Right atrium auricular region (tissue), 2 donors: ENCODE data around the gene GPATCH4. TPM values are rescaled to one million over a fixed set of nuclear protein-coding genes. Genes with fewer than 3 reads are reported as not detected.

Source experiments
- DNase-seq: peaks from one replicate; pipeline ENCODE4 v3.0.0-alpha.2; 2019; ENCODE audit warnings: low spot score
- H3K27ac ChIP-seq, 2 donors: fragments of 200-600 bp; sonication (generic); 1 replicate in 1 of 2; 2 replicates in 1 of 2; pipeline ENCODE4 v1.5.1; 2016 to 2019
- H3K27me3 ChIP-seq, 2 donors: fragments of 200-600 bp; sonication (generic); one replicate each; pipeline versions ENCODE4 v1.5.1 to v1.6.0; 2017 to 2019
- H3K36me3 ChIP-seq: fragments of 200-600 bp; sonication (generic); one replicate; pipeline ENCODE4 v1.5.1; 2016
- H3K4me1 ChIP-seq, 2 donors: fragments of 200-600 bp; sonication (generic); one replicate each; pipeline versions ENCODE4 v1.5.1 to v1.6.0; 2017 to 2019
- H3K4me3 ChIP-seq, 2 donors: fragments of 200-600 bp; sonication (generic); 1 replicate in 1 of 2; 2 replicates in 1 of 2; pipeline ENCODE4 v1.5.1; 2017 to 2019; ENCODE audit warnings: mild to moderate bottlenecking in 1 of 2, moderate library complexity in 1 of 2
- H3K9me3 ChIP-seq, 2 donors: fragments of 200-600 bp; sonication (generic); one replicate each; pipeline ENCODE4 v1.5.1; 2019
- total RNA-seq, 2 donors: library from RNA; depleted of rRNA; stranded (reverse); fragments of >200 nt; gene quantifications; one replicate each; pipeline ENCODE4 v1.1.0, GENCODE V29; 2016
- TF ChIP-seq, protein P1 (sequence below), 2 donors: fragments of 200-600 bp; sonication (generic); IDR thresholded peaks; one replicate each; pipeline ENCODE4 v1.5.1; 2019; ENCODE audit warnings: antibody characterized with exemption in 2 of 2

Gene GPATCH4
- total RNA-seq, 2 donors from 2014 or later = 12.7 to 14.3 TPM

DNA sequence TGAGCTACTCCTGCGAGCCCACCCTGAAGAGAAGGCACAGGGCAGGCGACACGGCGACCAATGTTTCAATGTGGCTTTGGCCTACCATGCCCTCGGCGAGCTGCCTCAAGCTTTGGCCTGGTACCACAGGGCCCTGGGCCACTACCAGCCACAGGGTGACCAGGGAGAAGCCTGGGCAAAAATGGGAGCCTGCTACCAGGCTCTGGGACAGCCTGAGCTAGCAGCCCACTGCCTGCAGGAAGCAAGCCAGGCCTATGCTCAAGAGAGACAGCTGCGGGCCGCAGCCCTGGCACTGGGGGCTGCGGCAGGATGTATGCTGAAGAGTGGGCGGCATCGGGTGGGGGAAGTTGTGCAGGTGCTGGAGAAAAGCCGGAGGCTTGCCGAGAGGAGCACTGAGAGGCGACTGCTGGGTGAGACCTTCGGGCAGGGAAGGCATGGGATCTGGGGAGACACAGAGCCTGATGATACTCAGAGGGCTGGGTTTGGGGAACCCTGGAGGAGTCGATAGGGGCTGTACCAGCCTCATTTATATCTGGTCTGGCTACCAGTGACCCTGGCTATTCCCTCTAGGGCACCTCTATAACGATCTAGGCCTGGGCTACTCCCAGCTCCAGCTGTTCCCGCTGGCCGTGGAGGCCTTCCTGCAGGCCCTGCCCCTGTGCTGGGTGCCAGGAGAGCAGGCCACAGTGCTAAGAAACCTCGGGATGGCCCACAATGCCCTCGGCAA, 19.5 kb downstream of the GPATCH4 start:
- no peak for DNase-seq
- TF ChIP-seq, protein P1, sequence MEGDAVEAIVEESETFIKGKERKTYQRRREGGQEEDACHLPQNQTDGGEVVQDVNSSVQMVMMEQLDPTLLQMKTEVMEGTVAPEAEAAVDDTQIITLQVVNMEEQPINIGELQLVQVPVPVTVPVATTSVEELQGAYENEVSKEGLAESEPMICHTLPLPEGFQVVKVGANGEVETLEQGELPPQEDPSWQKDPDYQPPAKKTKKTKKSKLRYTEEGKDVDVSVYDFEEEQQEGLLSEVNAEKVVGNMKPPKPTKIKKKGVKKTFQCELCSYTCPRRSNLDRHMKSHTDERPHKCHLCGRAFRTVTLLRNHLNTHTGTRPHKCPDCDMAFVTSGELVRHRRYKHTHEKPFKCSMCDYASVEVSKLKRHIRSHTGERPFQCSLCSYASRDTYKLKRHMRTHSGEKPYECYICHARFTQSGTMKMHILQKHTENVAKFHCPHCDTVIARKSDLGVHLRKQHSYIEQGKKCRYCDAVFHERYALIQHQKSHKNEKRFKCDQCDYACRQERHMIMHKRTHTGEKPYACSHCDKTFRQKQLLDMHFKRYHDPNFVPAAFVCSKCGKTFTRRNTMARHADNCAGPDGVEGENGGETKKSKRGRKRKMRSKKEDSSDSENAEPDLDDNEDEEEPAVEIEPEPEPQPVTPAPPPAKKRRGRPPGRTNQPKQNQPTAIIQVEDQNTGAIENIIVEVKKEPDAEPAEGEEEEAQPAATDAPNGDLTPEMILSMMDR (IDR thresholded peaks at IDR 0.05) = no peak
- no peak overlapping the region for H3K4me3 ChIP-seq
- peaks cover 0 to 6% of the 10 kb centered on the region in 2 donors for H3K4me1 ChIP-seq
- H3K36me3 ChIP-seq = no peaks in the 10 kb centered on the region
- H3K27ac ChIP-seq = no peak overlapping the region
- H3K27me3 ChIP-seq = no peaks in the 10 kb centered on the region
- no peaks in the 10 kb centered on the region for H3K9me3 ChIP-seq

DNA sequence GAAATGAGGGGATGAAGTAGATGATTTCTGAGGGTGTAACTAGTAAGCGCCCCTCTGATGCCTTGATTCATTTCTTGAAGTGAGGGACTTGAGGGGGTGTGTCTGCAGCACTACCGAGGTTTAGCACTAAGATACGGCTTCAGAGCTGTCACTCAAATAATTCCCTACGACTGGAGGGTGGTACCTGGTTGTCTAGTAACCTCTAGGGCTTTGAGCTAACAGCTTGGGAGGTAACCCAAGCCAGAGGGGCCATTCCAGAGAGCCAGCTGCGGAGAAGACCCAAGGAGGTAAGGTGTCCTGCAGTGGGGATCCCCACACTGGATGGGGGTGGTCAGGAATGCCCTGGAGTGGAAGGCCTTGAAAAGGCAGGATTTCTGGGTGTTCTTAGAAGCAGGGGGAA, 21.8 kb downstream of the GPATCH4 start, which contains the start of gene TTC24:
Gene TTC24 (plus strand): TSS at position 252 of the 400 bp plus-strand sequence. CDS start 1,642 bp downstream, outside the sequence.
- DNase-seq = no peak
- Histone ChIP-seq H3K4me3 (no peak within 1 kb of the TSS), H3K36me3 (no peaks in the 10 kb centered on the region), H3K27ac (no peak within 1 kb of the TSS), H3K4me1 (peaks cover 0 to 6% of the 10 kb centered on the region in 2 donors), H3K27me3 (no peaks in the 10 kb centered on the region), H3K9me3 (no peaks in the 10 kb centered on the region)
- TF ChIP-seq, protein P1 (IDR thresholded peaks at IDR 0.05) = no peak

GRCh38 chr1:156578055-156578454, 23.2 kb downstream of the GPATCH4 start:
- Histone ChIP-seq H3K4me3 (no peak overlapping the region), H3K9me3 (no peaks in the 10 kb centered on the region), H3K27ac (no peak overlapping the region), H3K36me3 (no peaks in the 10 kb centered on the region), H3K27me3 (no peaks in the 10 kb centered on the region), H3K4me1 (no peaks in the 10 kb centered on the region)
- TF ChIP-seq, protein P1 (IDR thresholded peaks at IDR 0.05) = no peak
- DNase-seq = no peak

- Histone ChIP-seq H3K27me3 (no peaks in the 10 kb centered on the region), H3K36me3 (no peaks in the 10 kb centered on the region), H3K4me1 (peaks cover 0 to 4% of the 10 kb centered on the region in 2 donors), H3K27ac (no peak overlapping the region), H3K4me3 (no peak overlapping the region), H3K9me3 (no peaks in the 10 kb centered on the region)
- no peak for DNase-seq
- TF ChIP-seq, protein P1 (IDR thresholded peaks at IDR 0.05) = no peak
Measured at GRCh38 chr1:156577550-156577949, 23.7 kb downstream of the GPATCH4 start.

DNA sequence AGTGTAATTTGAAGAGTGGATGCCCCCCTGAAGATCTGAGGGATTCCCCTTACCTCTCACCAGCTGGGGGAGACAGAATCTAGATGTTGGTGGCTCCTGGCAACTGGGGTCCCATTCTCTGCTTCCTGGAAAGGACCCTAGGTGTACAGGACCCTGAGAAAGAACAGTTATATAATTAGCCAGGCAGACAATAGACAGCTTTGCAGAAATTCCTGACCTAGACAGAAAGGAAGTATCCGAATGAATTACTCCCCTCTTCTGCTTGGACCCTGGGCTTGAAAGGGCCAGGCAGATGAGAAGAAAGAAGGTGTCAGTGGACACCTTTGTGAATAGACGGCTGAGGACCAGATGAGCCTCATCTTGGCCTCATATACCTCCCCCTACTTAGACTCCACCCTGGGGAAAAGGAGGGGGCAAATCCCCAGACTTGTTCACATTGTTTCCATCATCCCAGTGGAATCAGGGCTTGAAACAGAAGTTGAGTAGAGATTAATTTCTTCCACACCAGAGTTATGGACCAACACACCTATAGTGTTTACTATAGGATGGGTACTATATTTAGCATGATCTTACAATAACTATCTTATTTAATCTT, 27.1 kb downstream of the GPATCH4 start:
- no peak overlapping the region for H3K27ac ChIP-seq
- H3K4me3 ChIP-seq = no peak overlapping the region
- TF ChIP-seq, protein P1 (IDR thresholded peaks at IDR 0.05) = no peak
- DNase-seq = no peak
- no peaks in the 10 kb centered on the region for H3K27me3 ChIP-seq
- H3K4me1 ChIP-seq = peaks cover 0 to 19% of the 10 kb centered on the region in 2 donors
- H3K9me3 ChIP-seq = no peaks in the 10 kb centered on the region
- no peaks in the 10 kb centered on the region for H3K36me3 ChIP-seq
